Forelimb muscle (tissue), 1 donor: Measurements from ENCODE around the gene L2HGDH. TPM values are rescaled to one million over a fixed set of nuclear protein-coding genes. Genes with fewer than 3 reads are reported as not detected.

Source experiments
- DNase-seq: peaks from one replicate; pipeline ENCODE4 v3.0.0-alpha.2; 2013; ENCODE audit warnings: low read depth
- polyA plus RNA-seq: library from polyadenylated mRNA; unstranded; fragments of 120-200 nt; gene quantifications from one replicate; pipeline ENCODE4 v1.2.1, GENCODE V29; 2013; ENCODE audit not compliant: insufficient read length

Gene L2HGDH
- polyA plus RNA-seq, 1 donor, result 6.8 TPM

GRCh38 chr14:50230401-50230700 lies 81.7 kb downstream of the L2HGDH start:
- DNase-seq, result no peak

GRCh38 chr14:50229681-50230080 lies 82.3 kb downstream of the L2HGDH start:
- DNase-seq, result no peak

- DNase-seq, result no peak
These were observed 83.7 kb downstream of the L2HGDH start for GRCh38 chr14:50228313-50228712.

- no peak for DNase-seq
These were observed 86.1 kb downstream of the L2HGDH start for GRCh38 chr14:50225974-50226297.

- no peak for DNase-seq
These were observed 86.7 kb downstream of the L2HGDH start for GRCh38 chr14:50225067-50225973.

- no peak for DNase-seq
These were observed 89.9 kb downstream of the L2HGDH start for GRCh38 chr14:50222055-50222613.

GRCh38 chr14:50218501-50218900 lies 93.5 kb downstream of the L2HGDH start:
- no peak for DNase-seq

GRCh38 chr14:50215416-50215815 lies 96.6 kb downstream of the L2HGDH start:
- no peak for DNase-seq

GRCh38 chr14:50213795-50214194 lies 98.2 kb downstream of the L2HGDH start:
- DNase-seq, result no peak

DNA sequence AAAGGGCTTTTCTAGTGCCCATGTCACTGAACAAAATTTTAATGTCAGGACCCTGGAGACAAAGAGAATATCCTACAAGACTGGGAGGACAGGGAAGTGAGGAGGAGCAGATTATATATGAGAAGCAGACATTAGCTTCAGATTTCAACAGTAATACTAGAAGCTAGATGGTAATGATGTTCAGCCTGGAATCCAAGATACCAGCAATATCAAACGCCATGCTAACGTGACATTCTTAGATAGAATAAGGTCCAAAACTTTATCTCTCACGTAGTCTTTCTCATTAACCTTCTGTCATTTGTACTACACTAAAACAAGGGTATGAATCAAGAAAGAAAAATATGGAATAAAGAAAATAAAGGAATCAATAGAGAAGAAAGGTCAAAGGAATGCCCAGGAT lies 99.3 kb downstream of the L2HGDH start:
- no peak for DNase-seq

GRCh38 chr14:50210074-50210473 lies 102.0 kb downstream of the L2HGDH start:
- no peak for DNase-seq

GRCh38 chr14:50198499-50198898 lies 113.5 kb downstream of the L2HGDH start:
- no peak for DNase-seq

DNA sequence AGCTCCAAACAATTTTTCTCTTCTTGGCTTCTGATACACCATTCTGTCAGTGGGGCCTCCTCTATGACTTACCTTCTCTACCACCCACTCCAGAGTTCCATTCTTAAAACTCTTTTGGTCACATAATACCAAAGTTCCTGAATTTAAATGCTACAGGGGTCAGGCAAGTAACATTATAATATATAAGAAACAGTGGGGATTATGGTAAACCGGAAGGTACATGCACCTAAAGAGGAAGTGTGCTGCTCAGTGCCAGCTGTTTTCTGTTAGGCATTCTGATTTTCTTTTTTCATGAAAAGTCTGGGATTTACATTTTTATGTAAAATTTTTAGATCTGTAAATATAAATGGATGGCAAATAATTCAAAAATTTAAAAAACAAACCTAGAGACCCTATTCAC lies 120.5 kb downstream of the L2HGDH start:
- no peak for DNase-seq

Other genes starting within 250 kb of the L2HGDH start
- gene VCPKMT, start 195.7 kb downstream of the L2HGDH start, polyA plus RNA-seq, result 9.7 TPM
- gene SOS2, start 80.7 kb downstream of the L2HGDH start, polyA plus RNA-seq, result 37.1 TPM
- 16.8 TPM for gene DMAC2L, start 95 bp upstream of the L2HGDH start, polyA plus RNA-seq
- 3.7 TPM for gene CDKL1, start 84.7 kb upstream of the L2HGDH start, polyA plus RNA-seq
- gene MAP4K5, start 220.3 kb upstream of the L2HGDH start, polyA plus RNA-seq, result 29.5 TPM
- 6.1 TPM for gene ATL1, start 247.9 kb upstream of the L2HGDH start, polyA plus RNA-seq